HG03378 (cell line): ENCODE data around the gene COPG1.
A peak's percentile ranks its signal among the peaks of the same experiment; 100 is the strongest.

ENCODE experiments used
- ATAC-seq: cut with Tn5 transposase; IDR thresholded peaks from one replicate; pipeline ENCODE4 v1.9.1; 2021; ENCODE audit warnings: mild to moderate bottlenecking, moderate library complexity; ENCODE audit not compliant: unreplicated experiment

The COPG1 gene

DNA sequence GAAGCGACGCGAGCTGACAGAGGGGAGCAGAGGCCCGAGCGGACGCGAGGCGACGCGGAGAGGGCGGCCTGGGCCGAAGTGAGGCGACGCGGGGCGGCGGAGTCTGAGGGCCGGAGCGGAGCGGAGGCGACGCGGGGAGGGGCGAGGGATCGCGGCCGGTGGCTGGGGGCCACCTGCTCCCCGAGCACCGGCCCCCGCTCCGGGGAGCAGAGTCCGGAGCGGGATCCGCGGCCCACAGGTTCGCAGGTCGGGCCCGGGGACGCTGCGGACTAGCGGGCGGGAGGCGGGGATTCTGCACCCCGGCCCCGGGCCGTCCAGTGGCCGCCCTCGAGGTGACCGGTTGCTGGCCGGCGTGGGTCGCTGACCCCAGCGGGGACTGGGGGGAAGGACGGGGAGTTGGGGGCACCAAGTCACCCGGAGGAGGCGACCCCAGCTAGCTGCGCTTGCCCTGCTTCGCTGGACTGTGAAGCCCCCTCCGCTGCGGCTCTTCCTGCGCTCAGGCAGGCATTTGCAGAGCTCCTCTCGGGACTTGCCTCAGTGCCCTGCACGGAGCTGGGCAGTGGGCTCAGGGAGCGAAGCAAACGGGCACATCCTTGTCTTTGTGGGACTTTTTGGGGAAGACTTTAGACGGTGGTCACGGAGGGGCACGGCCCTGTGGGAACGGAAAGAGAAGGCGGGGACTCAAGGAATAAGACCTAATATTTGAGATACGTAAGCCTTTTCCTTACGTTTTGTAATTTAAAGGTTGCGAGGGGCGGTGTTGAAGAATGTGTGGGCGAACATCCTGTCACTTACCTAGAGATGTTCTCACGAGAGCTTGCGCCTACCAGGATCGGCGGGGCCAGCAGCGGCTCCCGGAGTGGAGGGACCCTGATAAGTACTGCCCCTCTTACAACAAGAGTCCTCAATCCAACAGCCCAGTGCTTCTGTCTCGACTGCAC lies 29.8 kb downstream of the COPG1 start:
- no peak for ATAC-seq

DNA sequence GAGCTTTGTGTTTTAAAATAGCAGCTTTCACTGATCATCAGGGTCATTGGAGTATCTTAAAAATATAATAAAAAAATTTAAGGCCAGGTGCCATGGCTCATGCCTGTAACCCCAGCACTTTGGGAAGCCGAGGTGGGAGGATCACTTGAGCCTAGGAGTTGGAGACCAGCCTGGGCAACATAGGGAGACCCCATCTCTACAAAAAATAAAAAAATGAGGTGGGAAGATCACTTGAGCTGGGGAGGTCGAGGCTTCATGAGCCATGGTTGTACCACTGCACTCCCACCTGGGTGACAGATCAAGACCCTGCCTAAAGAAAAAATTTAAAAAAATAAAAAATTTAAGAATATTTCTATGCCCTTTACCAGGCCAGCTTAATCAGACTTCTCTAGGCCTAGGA lies 30.8 kb downstream of the COPG1 start:
- ATAC-seq: no peak

DNA sequence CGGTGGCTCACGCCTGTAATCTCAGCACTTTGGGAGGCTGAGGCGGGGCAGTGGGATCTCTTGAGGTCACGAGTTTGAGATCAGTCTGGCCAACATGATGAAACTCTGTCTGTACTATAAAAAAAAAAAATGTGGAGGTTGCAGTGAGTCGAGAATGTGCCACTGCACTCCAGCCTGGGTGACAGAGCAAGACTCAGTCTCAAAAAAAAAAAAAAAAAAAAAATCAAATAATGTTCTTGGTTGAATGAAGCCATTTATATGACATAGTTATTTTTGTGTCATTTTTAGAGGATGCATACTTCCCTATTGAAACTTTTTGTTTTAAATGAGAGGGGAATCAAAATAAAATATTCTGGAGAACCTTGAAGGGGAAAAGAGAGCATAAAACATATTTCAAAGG lies 32.3 kb downstream of the COPG1 start:
- ATAC-seq: no peak

DNA sequence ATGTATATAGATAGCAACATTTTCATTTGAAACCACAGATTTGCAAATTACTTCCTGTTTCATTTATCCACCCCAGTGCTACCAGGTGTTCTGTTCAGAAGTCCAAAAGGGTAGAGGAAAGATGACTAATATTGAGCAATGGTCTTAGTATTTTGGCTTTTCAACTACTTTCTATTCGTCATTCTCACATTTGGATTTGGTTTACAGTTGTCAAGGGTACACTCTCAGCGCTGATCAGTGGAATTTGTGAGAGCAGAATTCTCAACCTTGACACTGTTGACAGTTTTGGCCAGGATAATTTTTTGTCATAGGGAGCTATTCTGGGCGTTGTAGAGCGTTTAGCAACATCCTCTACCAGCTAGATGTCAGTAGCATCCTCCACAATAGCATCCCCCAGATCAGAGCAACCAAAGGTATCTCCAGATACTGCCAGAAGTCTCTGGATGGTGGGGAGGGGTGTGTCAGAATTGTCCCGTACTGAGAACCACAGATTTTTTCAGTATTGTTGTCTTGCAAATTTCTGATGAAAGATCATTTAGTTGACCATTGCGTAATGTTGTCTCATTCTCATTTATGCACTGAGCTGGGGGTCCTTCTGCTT lies 33.4 kb downstream of the COPG1 start:
- ATAC-seq: peak; percentile 87

DNA sequence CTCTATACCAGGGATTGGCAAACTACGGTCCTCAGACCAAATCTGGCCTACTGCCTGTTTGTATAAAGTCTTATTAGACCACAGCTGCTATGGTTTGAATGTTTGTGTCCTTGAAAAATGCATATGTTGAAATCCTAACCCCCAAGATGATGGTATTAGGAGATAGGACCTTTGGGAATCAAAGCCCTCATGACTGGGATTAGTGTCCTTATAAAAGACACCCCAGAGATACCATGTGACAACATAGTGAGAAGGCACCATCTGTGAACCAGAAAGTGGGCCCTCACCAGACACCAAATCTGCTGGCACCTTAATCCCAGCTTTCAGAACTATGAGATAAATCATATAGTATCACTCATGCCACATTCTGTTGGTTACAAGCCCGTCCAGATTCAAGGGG lies 36.7 kb downstream of the COPG1 start:
- ATAC-seq: no peak

DNA sequence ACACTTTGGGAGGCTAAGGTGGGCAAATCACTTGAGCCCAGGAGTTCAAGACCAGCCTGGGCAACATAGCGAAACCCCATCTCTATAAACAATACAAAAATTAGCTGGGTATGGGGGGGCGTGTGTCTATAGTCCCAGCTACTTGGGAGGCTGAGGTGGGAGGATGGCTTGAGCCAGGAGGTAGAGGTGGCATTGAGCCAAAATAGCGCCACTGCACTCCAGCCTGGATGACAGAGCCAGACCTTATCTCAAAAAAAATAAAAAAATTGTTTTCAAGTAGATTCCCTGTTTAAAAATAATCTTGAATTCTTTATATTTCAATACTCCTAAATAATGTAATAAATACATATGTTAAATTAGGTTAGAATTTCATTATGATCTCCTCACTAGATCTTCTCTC lies 39.0 kb downstream of the COPG1 start:
- no peak for ATAC-seq

DNA sequence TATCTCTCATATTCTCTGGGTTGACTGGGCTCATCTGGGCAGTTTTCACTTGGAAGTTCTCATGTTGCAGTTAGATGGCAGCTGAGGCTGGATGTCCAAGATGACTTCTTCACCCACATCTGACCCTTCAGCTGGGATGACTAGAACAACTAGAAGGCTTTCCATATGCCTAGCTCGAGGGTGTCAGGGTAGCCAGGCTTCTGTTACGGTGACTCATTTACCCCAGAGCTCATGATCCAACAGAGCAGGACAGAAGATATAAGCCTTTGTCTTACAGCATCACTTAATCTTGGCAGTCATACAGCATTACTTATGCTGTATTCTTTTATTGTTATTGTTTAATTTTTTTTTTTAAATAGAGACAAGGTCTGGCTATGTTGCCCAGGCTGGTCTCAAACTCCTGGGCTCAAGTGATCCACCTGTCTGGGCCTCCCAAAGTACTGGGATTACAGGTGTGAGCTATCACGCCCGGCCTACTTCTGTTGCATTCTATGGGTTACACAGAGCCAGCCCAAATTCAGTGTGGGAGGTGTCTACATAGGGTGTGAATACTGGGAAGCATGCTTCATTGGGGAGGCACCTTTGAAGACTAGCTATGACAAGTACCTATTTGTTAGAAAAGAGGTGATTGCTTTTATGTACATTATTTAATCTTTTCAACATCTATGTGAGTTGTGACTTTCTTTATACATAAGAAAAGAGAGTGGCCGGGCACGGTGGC lies 40.0 kb downstream of the COPG1 start:
- no peak for ATAC-seq

DNA sequence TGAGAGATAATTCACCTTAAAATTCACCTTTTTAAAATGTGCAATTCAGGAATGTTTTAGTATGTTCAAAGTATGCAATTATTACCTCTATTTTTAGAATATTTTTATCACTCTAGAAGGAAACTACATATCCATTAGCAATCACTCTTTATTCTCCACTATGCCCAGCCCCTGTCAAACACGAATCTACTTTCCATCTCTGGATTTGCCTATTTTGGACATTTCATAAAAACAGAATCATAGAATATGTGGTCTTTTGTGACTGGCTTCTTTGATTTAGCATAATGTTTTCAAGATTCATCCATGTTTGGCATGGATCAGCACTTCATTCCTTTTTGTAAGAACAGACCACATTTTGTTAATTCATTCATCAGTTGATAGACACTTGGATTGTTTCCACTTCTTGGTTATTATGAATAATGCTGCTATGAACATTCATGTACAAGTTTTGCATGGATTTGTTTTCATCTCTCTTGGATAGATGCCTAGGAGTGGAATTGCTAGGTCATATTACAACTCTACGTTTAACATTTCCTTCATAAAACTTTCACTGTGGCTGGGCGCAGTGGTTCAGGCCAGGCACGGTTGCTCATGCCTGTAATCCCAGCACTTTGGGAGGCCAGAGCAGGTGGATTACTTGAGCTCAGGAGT lies 42.0 kb downstream of the COPG1 start:
- no peak for ATAC-seq

DNA sequence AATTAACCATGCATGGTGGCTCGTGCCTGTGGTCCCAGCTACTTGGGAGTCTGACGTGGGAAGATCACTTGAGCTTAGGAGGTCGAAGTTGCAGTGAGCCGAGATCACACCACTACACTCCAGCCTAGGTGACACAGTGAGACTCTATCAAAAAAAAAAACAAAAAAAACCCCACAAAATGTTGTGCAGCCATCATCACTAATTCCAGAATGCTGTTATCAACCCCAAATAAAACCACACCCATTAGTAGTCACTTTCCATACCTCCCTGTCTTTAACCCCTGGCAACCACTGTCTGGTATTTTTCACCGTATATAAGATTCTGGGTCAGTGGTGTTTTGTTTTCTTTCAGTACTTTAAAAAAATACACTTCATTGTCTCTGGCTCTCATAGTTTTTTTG lies 45.9 kb downstream of the COPG1 start:
- ATAC-seq: no peak

DNA sequence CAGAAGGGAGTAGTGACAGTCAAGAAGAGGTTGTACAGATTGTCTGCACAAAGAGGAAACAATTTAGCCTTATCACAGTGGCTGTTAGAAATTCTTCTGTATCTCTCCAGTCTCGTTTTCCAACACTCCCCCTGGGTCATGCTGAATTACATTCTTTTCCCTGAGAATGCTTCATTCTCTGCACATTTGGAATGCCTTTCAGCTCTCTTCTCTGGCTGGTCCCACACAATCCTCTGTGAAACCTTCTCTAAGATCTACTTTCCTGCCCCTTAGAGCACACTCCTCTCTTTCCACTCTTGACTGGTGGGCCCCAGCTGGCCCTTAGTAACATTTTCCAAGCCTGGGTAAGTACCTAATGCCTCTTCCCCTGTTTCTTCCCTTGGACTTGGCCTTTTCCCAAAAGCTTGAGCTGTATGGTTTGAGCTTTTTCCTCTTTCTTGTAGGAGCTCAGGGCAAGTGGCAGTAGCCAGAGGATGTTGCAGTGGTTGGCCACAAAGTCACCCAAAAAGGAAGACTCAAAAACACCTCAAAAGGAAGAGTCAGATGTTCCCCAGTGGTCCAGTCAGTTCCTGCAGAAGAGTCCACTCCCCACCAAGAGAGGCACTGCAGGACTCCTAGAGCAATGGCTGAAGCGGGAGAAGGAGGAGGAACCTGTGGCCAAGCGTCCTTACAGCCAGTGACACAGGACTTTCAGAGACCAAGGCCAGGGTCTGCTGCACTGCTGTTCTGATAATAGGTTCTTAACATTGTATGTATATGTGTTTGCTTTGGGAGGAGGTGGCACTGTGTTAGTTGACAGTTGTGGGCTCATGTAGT lies 54.9 kb downstream of the COPG1 start:
- ATAC-seq: no peak

DNA sequence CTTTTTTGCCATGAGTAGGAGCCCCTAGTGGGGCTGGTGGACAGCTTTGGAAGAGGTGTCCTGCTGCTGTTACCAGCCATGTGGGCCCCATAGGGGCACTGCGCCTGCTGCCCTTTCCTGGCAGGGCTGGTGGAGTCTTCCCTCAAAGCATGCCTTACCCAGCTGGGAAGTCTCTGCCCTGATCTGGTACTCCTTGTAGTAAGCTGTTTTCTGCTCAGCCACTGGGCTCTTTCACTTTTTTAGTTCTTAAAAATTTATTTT lies 55.5 kb downstream of the COPG1 start:
- ATAC-seq: no peak

DNA sequence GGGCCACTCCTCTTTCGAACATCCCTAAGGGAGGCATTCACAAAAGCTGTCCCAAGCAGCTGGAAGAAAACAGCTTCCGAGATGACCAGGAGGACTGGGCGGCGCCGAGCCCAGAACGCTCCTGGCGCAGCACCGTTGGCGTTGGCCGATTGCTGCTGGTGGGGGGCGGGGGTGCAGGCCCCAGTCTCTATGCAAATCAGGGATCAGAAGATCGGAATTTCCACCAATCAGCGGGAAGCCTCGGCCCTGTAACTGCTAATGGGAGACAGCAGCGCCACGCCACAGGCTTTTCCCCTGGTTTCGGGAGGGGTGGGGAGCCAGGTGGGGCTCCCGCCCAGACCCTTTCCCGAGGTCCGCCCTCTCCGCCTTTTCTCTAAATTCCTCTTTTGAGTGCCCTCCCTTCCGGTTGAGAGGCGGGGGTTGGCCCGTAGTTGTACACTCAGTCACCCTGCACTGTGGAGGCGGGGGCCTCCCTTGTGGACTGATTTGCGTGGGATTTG lies 56.2 kb downstream of the COPG1 start:
- no peak for ATAC-seq

DNA sequence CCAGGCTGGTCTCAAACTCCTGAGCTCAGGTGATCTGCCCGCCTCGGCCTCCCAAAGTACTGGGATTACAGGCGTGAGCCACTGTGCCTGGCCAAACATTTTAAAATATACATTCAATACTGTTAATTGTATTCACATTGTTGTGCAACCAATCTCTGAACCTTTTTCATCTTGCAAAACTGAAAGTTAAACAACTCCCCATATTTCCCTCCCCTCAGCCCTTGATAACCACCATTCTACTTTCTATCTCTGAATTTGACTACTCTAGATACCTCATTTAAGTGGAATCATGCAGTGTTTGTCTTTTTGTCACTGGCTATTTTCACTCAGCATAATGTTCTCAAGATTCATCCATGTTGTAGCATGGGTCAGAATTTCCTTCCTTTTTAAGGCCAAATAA lies 59.2 kb downstream of the COPG1 start:
- ATAC-seq: no peak

DNA sequence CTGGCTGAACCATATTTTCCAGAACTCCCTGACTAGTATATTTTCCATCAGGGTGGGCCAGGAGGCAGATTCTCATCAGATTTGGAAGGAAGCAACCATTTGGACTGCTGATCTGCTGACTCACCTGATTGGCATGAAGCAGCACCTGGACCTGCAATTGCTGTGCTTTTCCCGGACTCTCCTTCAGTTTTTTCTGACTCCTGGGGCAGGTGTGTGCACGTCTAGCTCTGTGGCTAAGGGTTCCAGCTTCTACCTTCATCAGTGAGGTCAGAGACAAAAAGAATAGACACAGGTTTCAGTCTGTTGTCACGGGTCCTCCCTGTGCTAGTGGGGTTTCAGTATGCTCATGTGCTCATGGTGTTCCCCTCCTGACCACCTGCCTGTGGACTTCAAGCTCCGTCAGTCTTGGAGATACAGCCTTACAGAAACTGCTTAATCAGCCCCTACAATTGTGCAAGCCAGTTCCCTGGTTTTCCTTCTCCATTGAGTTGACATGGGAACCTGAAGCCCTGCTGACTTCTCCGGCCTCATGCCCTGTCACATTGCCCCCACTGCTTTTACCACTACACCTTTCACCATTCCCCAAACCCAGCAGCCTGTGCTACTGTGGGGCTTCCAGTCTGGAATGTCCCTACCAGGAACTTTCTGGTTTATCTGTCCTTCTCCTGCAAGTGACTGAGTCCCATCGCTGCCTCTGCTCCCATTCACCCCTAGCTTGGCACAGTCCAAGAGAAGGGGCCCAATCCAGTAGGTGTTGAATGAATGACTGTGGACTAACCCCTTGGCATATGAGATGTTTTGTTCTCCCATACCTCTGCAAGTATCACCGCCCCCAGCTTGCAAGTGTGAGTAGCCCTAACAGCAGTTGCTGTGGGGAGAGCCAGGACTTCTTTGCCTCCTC lies 61.0 kb downstream of the COPG1 start:
- peak; percentile 31 for ATAC-seq

DNA sequence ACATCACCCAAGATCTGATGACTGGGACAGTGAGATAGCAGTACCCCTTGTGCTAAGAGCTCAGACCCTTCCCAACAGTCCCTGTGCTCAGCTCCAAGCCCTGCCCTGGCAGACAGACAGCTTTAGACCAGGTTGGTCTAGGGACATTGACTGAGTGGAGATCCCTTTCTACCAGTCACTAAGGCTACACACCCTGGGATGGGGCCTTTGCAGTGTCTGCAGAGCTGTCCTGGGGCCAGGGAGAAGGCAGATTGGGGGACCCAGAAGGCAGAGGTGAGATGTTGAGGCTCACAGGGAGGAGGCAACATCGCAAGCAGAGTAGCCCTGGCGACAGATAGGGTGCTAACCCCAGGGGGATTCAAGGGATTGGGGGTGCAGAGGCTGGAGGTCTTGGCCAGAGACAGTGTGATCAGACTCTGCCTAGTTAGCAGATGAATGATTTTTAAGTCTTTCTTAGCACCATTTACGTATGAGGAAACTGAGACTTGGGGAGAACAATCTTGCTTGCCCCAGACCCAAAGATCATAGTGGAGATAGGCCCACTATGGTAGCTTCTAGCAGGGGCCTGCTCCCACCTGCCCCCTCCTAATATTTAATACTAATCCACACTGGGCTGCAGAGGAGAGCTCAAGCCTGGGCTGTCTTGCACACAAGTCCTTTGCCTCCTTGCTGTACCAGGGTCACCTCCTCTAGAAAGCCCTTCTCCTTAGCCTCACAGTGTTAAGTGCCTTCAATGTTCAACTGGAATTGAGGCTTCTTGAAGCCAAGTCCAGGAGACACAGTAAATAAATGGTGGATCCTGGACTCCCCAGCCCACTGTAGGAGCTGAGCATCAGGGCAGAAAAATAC lies 61.9 kb downstream of the COPG1 start:
- no peak for ATAC-seq

DNA sequence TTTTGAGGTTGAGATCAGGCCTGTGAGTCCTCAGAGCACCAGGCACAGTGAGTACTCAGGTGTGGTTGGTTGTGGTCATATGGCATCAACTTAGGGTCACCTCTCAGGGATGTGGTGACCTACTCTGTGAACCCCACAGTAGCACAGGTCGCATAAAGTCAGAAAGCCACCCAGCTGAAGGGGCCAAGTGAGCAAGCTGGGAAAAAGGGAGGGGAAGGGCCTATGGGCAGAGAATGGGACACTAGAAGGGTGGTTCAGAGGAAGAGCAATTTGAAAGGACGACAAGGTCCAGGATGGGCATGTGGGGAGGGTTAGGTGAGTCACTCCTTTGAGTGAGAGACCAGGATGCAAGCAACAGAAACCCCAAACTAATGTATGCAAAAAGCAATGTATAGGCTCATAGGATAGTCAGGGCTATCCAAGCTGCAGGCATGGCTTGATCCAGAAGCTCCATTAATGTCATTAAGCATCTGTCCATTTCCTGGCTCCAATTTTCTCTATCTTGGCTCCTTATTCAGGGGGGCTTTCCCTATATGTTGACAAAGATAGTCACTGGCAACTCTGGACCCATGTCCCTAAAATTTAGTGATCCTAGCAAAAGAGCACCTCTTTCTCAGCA lies 62.7 kb downstream of the COPG1 start:
- ATAC-seq: no peak

DNA sequence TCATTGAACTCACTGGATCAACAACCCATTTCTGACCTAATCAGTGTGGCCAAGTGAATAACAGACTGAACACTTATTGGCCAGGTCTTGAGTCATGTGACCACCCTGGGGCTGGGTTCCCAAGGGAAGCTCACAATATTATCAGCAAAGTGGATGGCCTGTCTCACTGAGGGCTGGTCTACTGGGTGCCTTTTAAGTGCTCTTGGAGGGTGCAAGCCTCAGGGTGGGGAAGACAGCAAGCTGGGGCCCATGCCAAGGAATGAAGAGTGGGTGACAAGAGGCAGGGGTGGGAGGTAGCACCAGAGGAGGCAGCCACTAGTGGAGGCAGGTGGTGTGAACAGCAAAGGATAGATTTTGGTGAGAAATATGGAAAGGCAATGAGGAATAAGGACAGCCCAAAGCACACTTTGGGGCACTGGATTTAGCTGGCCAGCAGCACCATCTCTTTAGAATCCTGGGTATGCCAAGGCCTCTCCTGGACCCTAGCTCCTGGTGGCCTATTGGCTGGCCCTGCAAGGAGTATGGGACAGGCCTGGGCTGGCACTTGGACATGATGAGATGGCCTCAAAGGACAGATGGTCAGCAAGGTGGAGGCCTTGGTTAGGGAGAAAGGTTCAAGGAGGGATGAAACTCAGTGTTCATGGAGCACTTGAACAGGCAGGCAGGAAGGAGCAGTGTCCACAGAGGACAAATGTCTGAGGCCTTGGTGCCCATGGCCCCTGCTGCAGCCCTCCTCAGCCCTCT lies 63.4 kb downstream of the COPG1 start:
- ATAC-seq: no peak

DNA sequence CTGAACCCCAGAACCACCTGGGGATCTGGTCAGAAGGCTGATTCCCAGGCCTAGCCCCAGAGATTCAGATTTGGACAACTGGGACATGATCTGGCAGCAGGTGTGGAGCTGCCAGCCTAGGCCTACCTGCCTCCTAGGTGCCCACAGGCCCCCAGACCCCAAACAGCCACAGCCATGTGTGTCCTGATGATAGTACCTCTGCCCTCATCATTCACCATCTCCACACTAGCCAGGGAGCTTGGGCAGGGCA lies 63.9 kb downstream of the COPG1 start:
- ATAC-seq: no peak
